D721Med (cell line): ENCODE results near the gene SYAP1.

Experiments
- DNase-seq: peaks from one replicate; pipeline ENCODE4 v3.0.0; 2011; ENCODE audit warnings: low spot score; ENCODE audit not compliant: insufficient read length
- FAIRE-seq: peaks from 2 replicates; lab custom pipeline; 2011; peaks lifted over from hg19 to GRCh38; lab: Jason Lieb, UNC
- CTCF ChIP-seq: IDR thresholded peaks from 2 replicates; pipeline ENCODE4 v1.5.1; 2012; ENCODE audit warnings: mild to moderate bottlenecking, control low read depth; ENCODE audit not compliant: insufficient read depth; ENCODE audit errors: missing control alignments

SYAP1 gene

DNA sequence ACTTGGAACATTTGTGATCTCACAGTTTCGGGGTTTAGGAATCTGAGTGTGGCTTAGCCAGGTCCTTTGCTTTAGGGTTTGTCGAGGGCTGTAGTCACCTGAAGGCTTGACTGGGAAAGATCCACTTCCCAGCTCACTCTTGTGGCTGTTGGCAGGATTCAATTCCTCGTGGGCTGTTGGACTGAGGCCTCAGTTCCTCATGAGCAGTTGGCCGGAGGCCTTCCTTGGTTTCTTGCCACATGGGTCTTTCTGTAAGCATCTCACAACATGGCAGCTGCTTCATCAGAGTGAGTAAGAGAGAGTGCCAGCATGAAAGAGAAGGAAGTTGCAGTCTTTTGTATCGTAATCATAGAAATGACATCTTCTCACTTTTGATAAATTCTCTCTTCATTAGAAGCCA lies 77.9 kb downstream of the SYAP1 start:
- TF ChIP-seq CTCF = no peak
- FAIRE-seq = no peak
- no peak for DNase-seq

DNA sequence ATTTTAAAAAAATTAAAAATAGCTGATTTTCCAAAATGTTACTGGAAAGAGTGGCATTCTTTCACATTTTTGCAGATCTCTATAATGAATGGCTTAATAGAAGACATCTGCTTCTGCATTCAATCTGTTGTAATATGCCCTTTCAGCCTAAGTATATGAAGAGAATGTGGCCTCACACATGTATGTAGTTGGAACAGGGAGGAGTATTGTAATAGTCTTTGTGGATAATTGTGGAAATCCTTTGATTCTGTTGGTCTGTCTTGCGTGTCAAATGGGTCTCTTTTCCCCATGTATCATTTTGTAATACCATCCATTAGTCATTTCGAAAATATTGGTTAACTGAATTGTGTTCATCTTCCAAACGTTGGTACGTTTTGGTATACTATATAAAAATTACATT lies 78.4 kb downstream of the SYAP1 start:
- TF ChIP-seq CTCF = no peak
- DNase-seq (no peak), FAIRE-seq (no peak)

DNA sequence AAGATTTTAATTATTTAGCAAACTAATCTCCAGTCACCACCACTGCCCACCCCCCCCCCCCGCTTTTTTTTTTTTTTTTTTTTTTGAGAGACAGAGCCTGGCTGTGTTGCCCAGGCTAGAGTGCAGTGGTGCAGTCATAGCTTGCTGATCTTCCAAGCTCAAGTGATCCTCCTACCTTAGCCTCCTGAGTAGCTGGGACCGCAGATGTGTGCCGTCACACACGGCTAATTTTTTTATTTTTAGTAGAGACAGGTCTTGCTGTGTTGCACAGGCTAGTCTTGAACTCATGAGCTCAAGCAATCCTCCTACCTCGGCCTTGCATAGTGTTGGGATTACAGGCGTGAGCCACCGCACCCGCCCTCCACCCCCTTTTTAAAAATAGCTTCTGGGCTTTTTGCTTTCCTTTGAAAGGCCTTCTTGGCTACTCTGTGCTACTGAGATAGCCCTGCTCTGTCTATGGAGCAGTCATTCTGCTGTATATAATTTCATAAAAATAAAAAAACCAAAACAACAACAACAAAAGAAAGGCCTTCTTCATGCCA lies 85.6 kb downstream of the SYAP1 start:
- DNase-seq (no peak), FAIRE-seq (no peak)
- TF ChIP-seq CTCF = no peak

- DNase-seq (no peak), FAIRE-seq (no peak)
- no peak for TF ChIP-seq CTCF
These were observed 88.1 kb downstream of the SYAP1 start for GRCh38 chrX:16807548-16807947.

GRCh38 chrX:16807976-16808542 lies 88.6 kb downstream of the SYAP1 start:
- no peak for FAIRE-seq

DNA sequence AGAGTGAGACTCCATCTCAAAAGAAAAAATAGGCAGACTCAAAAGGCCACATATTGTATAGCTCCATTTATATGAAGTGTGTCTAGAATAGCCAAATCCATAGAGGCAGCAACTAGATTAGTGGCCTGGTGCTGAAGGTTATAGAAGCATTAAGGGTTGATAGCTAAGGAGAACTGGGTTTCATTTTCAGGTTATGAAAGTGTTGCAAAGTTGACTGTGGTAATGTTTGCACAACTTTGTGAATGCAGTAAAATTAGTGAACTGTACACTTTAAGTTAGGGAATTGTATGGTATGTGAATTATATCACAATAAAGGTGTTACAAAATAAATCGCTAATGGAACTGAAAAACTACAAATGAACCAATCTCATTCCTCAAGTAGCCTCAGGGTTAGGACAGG lies 95.2 kb downstream of the SYAP1 start:
- DNase-seq = no peak
- FAIRE-seq = no peak
- no peak for TF ChIP-seq CTCF

More at GRCh38 chrX:16807976-16808542, 88.6 kb downstream of the SYAP1 start:
- no peak for DNase-seq
- TF ChIP-seq CTCF = no peak
